ENCODE results near the gene SOAT2. TPM values are rescaled to one million over a fixed set of nuclear protein-coding genes. Genes with fewer than 3 reads are reported as not detected.

The SOAT2 gene
- total RNA-seq, 1 donor from 2014 or later: not detected

- POLR2A ChIA-PET: interaction anchor here (0.7 to 2.1 kb wide), 20 partner anchors 12 to 1276 kb away, joined by 3 to 28 read pairs (median 7); partner anchors contain the start of genes AAAS, CSAD, EIF4B and IGFBP6
- intact Hi-C loops (cut with micrococcal nuclease): loop anchor here (1.0 to 10.0 kb wide), 5 partner anchors 21 to 246 kb away; partner anchors contain the start of genes AAAS, CSAD, EIF4B and ZNF740
- H3K27me3 Mint-ChIP-seq: no peaks in the 10 kb centered on the region
- TF ChIP-seq CTCF (IDR thresholded peaks at IDR 0.05): no peak
- peak overlapping the region; percentile 92 for H3K4me3 Mint-ChIP-seq
- CTCF ChIA-PET: interaction anchor here (1.1 to 8.7 kb wide), 4 partner anchors 13 to 135 kb away, joined by 3 to 77 read pairs (median 7); no protein-coding TSS in a partner anchor
- peak overlapping the region; percentile 73 for H3K27ac Mint-ChIP-seq
- H3K4me1 Mint-ChIP-seq: peaks cover 38% of the 10 kb centered on the region
- peaks cover 44% of the 10 kb centered on the region for H3K36me3 Mint-ChIP-seq (ENCODE audit: low read depth)
- ATAC-seq (ENCODE audit: low read depth): peak; percentile 17
- no peak for DNase-seq
- H3K9me3 Mint-ChIP-seq: no peaks in the 10 kb centered on the region
These were observed 24.7 kb upstream of the SOAT2 start for GRCh38 chr12:53078425-53079225.

- Mint-ChIP-seq H3K27me3 (no peaks in the 10 kb centered on the region), H3K4me1 (peaks cover 31% of the 10 kb centered on the region), H3K4me3 (peak within 1 kb of the TSS; percentile 92), H3K9me3 (no peaks in the 10 kb centered on the region), H3K27ac (peak within 1 kb of the TSS; percentile 87), H3K36me3 (ENCODE audit: low read depth) (peaks cover 36% of the 10 kb centered on the region)
- DNase-seq: peak; percentile 98
- ChIA-PET POLR2A (interaction anchor here (0.7 to 2.2 kb wide), 21 partner anchors 11 to 1275 kb away, joined by 3 to 28 read pairs (median 7); partner anchors contain the start of genes AAAS, CSAD, EIF4B and IGFBP6), CTCF (interaction anchor here (1.1 to 8.7 kb wide), 5 partner anchors 14 to 134 kb away, joined by 3 to 77 read pairs (median 4); no protein-coding TSS in a partner anchor)
- intact Hi-C loops (cut with micrococcal nuclease): loop anchor here (1.0 to 10.0 kb wide), 5 partner anchors 20 to 245 kb away; partner anchors contain the start of genes AAAS, CSAD, EIF4B and ZNF740
- no peak for TF ChIP-seq CTCF (IDR thresholded peaks at IDR 0.05)
- ATAC-seq (ENCODE audit: low read depth): peak; percentile 98
These were observed 23.8 kb upstream of the SOAT2 start, which contains the start of gene SPRYD3 for GRCh38 chr12:53079226-53080117. TSS of gene SPRYD3 (minus strand) at chr12:53079390. CDS start at chr12:53079333, 57 bp downstream.

GRCh38 chr12:53082637-53083175 lies 20.6 kb upstream of the SOAT2 start:
- Mint-ChIP-seq H3K36me3 (ENCODE audit: low read depth) (peaks cover 6% of the 10 kb centered on the region), H3K27me3 (peaks cover 4% of the 10 kb centered on the region), H3K9me3 (no peaks in the 10 kb centered on the region), H3K4me3 (no peak overlapping the region), H3K4me1 (peaks cover 17% of the 10 kb centered on the region), H3K27ac (no peak overlapping the region)
- ChIA-PET POLR2A (no interaction called here), CTCF (interaction anchor here (8.7 kb wide), 1 partner anchor 17 kb away, joined by 77 read pairs; no protein-coding TSS in a partner anchor)
- TF ChIP-seq CTCF (IDR thresholded peaks at IDR 0.05): no peak
- intact Hi-C loops (cut with micrococcal nuclease): no loop called here
- no peak for ATAC-seq (ENCODE audit: low read depth)
- no peak for DNase-seq

GRCh38 chr12:53086361-53086760 lies 16.9 kb upstream of the SOAT2 start:
- H3K36me3 Mint-ChIP-seq (ENCODE audit: low read depth): no peaks in the 10 kb centered on the region
- intact Hi-C loops (cut with micrococcal nuclease): loop anchor here (2.0 kb wide), 1 partner anchor 14 kb away; no protein-coding TSS in a partner anchor
- ChIA-PET CTCF (interaction anchor here (0.7 to 1.0 kb wide), 3 partner anchors 12 to 20 kb away, joined by 3 read pairs; no protein-coding TSS in a partner anchor), POLR2A (no interaction called here)
- H3K4me1 Mint-ChIP-seq: no peaks in the 10 kb centered on the region
- no peak overlapping the region for H3K4me3 Mint-ChIP-seq
- H3K27me3 Mint-ChIP-seq: peaks cover 22% of the 10 kb centered on the region
- ATAC-seq (ENCODE audit: low read depth) (no peak), DNase-seq (no peak)
- H3K27ac Mint-ChIP-seq: no peak overlapping the region
- H3K9me3 Mint-ChIP-seq: no peaks in the 10 kb centered on the region
- TF ChIP-seq CTCF (IDR thresholded peaks at IDR 0.05): no peak

Measured in activated B cell treated with CpG ODN at 0.5 μM for 24 hours (primary cell).